ENCODE results near the gene TMEM242. TPM values are rescaled to one million over a fixed set of nuclear protein-coding genes. Genes with fewer than 3 reads are reported as not detected.

TMEM242 gene
- total and polyA plus RNA-seq, 7 donors = 1.8 to 10.0 (median 6.9) TPM

DNA sequence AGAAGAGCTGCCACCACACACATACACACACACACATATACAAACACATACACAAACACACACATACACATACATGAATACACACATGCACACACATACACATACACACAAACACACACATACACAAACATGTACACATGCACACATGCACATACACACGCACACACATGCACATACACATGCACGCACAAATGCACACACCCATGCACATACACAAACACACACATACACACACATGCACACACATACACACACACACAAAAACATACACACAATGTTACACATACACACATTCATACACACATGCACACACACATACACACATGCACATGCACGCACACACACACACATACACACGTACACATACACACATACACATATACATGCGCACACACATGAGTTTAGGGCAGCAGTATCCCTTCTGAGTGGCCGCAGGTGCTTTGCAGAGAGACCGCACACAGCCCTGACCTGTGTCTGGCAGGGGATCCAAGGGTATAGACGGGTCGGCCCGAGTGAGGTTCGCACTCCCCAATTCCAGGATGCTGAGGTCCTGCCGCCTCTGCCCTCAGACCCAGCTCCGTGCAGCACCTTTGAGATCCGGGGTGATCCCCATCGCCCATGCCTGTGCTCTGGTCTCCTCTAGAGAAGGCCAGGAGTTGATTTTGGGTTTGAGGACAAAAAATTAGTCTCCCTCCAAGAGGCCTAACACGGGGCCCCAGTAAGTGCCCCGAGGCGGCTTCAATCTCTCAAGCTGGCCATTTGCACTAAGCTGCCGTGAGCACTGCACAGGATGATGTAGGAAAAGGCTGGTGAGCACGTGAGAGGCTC, 56.8 kb downstream of the TMEM242 start:
- peak; percentile 60 for DNase-seq
- Histone ChIP-seq H3K27me3 (no peaks in the 10 kb centered on the region), H3K27ac (no peak overlapping the region), H3K36me3 (no peaks in the 10 kb centered on the region), H3K4me1 (peaks cover 0 to 17% (median 14%) of the 10 kb centered on the region in 4 donors), H3K9me3 (no peaks in the 10 kb centered on the region), H3K4me3 (no peak overlapping the region)
- TF ChIP-seq POLR2AphosphoS5 (IDR thresholded peaks at IDR 0.05) = no peak
- no peak for TF ChIP-seq POLR2A (IDR thresholded peaks at IDR 0.05)
- TF ChIP-seq, protein P1, sequence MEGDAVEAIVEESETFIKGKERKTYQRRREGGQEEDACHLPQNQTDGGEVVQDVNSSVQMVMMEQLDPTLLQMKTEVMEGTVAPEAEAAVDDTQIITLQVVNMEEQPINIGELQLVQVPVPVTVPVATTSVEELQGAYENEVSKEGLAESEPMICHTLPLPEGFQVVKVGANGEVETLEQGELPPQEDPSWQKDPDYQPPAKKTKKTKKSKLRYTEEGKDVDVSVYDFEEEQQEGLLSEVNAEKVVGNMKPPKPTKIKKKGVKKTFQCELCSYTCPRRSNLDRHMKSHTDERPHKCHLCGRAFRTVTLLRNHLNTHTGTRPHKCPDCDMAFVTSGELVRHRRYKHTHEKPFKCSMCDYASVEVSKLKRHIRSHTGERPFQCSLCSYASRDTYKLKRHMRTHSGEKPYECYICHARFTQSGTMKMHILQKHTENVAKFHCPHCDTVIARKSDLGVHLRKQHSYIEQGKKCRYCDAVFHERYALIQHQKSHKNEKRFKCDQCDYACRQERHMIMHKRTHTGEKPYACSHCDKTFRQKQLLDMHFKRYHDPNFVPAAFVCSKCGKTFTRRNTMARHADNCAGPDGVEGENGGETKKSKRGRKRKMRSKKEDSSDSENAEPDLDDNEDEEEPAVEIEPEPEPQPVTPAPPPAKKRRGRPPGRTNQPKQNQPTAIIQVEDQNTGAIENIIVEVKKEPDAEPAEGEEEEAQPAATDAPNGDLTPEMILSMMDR (IDR thresholded peaks at IDR 0.05) = no peak
- TF ChIP-seq EP300 (IDR thresholded peaks at IDR 0.05) = no peak
- WGBS, 2 donors = 95% methylated on average over 20 of the region's 20 CpGs
- intact Hi-C loops (cut with DNase I) = no loop called here

DNA sequence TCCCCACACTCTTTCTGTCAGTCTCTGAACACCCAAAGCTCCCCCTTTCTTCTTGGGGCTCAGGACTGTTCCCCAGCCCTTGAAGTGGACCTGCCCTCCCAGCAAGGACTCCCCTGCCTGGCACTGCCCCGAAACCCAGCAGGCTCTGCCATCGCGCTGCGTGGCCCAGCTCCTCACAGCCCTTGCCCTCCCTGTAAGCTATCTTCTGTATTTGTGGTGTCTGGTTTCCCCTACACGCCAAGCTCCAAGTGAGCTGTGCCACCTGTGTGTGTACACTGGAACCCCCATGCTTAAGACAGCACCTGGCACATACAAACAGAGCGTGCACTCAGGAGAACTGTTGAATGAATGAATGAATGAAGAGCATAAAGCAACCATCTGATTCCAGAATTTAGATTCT, 57.7 kb downstream of the TMEM242 start:
- TF ChIP-seq POLR2AphosphoS5 (IDR thresholded peaks at IDR 0.05) (no peak), EP300 (IDR thresholded peaks at IDR 0.05) (no peak), POLR2A (IDR thresholded peaks at IDR 0.05) (no peak)
- TF ChIP-seq, protein P1 (IDR thresholded peaks at IDR 0.05) = no peak
- Histone ChIP-seq H3K36me3 (no peaks in the 10 kb centered on the region), H3K4me1 (peaks cover 0 to 17% (median 14%) of the 10 kb centered on the region in 4 donors), H3K27me3 (no peaks in the 10 kb centered on the region), H3K9me3 (no peaks in the 10 kb centered on the region), H3K4me3 (no peak overlapping the region), H3K27ac (no peak overlapping the region)
- peak; percentile 38 for DNase-seq
- intact Hi-C loops (cut with DNase I) = no loop called here
- 88 to 96% methylated on average over 6 of the region's 6 CpGs for WGBS, 2 donors

DNA sequence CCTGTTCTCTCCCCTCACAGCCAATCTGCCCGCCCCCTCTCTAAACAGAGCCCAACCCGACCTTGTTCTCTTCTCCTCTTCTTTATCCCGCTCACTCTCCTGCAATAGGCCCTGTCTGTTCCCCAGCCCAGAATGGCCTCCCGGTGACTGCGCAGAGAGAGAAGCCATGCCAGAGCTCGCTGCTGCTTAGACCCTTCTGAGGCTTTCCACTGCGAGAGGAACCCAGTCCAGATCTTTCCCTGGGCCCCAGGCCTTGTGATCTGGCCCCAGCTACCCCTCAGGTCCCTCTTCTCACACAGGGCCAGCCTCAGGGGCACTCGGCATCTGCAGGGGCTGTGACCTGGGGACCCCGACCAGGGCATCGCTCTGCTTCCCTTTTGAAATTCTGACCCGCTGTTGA, 58.1 kb downstream of the TMEM242 start:
- no peak for TF ChIP-seq EP300 (IDR thresholded peaks at IDR 0.05)
- no peak for TF ChIP-seq POLR2AphosphoS5 (IDR thresholded peaks at IDR 0.05)
- TF ChIP-seq, protein P1 (IDR thresholded peaks at IDR 0.05) = no peak
- no peak for TF ChIP-seq POLR2A (IDR thresholded peaks at IDR 0.05)
- Histone ChIP-seq H3K9me3 (no peaks in the 10 kb centered on the region), H3K27ac (no peak overlapping the region), H3K4me3 (no peak overlapping the region), H3K27me3 (no peaks in the 10 kb centered on the region), H3K36me3 (no peaks in the 10 kb centered on the region), H3K4me1 (peaks cover 0 to 17% (median 14%) of the 10 kb centered on the region in 4 donors)
- 87 to 92% methylated on average over 11 of the region's 11 CpGs for WGBS, 2 donors
- DNase-seq = peak; percentile 38
- intact Hi-C loops (cut with DNase I) = no loop called here

DNA sequence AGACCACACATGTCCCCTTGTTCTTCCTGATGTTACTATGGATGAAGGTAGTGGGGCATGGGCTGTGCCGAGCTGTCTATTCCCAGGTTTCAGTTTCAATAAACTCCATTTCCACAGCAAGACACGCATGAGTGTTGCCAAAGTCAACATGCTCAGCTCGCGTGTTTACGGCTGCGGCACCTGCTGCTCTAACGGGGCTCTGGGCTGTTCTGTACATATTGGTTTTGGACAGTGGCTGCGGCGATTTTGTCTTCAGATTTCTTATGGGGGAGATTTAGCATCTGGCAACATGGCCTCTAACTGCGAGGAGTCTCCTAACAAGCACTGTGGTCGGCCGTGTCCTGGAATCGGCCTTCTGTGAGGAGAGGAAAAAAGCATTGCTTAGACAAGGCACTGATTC, 58.6 kb downstream of the TMEM242 start:
- whole genome bisulfite sequencing, 2 donors = 20 to 74% methylated on average over 13 of the region's 13 CpGs
- H3K4me1 ChIP-seq = peaks cover 0 to 14% (median 12%) of the 10 kb centered on the region in 4 donors
- DNase-seq = peak; percentile 24
- no peak overlapping the region for H3K4me3 ChIP-seq
- no peak overlapping the region for H3K27ac ChIP-seq
- intact Hi-C loops (cut with DNase I) = no loop called here
- no peaks in the 10 kb centered on the region for H3K36me3 ChIP-seq
- TF ChIP-seq POLR2A (IDR thresholded peaks at IDR 0.05) (no peak), POLR2AphosphoS5 (IDR thresholded peaks at IDR 0.05) (no peak), EP300 (IDR thresholded peaks at IDR 0.05) (no peak)
- TF ChIP-seq, protein P1 (IDR thresholded peaks at IDR 0.05) = no peak
- H3K27me3 ChIP-seq = no peaks in the 10 kb centered on the region
- no peaks in the 10 kb centered on the region for H3K9me3 ChIP-seq
